ENCODE measurements around the gene FAM47C. TPM values are rescaled to one million over a fixed set of nuclear protein-coding genes. Genes with fewer than 3 reads are reported as not detected.
"Not testable (repeated sequence)": the region's sequence is repeated elsewhere in the genome, so short reads cannot be mapped to it uniquely, and the experiment has no call there.

The FAM47C gene
- total RNA-seq (ENCODE audit: insufficient read depth, low replicate concordance) = not detected

DNA sequence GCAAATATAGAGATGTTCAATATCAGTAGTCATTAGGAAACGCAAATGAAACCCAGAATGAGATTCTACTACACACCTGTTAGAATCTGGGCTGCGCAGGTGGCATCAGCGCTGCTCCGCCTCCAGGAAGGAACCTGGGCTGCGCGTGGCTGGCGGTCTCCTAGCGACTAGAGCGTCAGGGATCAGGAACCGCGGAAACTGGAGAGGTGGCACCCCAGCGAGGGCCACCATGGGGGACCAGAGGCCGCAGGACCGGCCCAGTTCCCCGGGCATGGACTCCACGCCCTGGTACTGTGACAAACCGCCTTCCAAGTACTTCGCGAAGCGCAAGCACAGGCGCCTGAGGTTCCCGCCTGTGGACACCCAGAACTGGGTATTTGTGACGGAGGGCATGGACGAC is at the start of gene FAM47C:
TSS of gene FAM47C (plus strand) at position 185 of the 400 bp plus-strand sequence. CDS start at position 230, 45 bp downstream.
- DNase-seq (ENCODE audit: low spot score) = not testable (repeated sequence)

- no peak for DNase-seq (ENCODE audit: low spot score)
Measured at GRCh38 chrX:36961590-36961989, 46.6 kb upstream of the FAM47C start.

DNA sequence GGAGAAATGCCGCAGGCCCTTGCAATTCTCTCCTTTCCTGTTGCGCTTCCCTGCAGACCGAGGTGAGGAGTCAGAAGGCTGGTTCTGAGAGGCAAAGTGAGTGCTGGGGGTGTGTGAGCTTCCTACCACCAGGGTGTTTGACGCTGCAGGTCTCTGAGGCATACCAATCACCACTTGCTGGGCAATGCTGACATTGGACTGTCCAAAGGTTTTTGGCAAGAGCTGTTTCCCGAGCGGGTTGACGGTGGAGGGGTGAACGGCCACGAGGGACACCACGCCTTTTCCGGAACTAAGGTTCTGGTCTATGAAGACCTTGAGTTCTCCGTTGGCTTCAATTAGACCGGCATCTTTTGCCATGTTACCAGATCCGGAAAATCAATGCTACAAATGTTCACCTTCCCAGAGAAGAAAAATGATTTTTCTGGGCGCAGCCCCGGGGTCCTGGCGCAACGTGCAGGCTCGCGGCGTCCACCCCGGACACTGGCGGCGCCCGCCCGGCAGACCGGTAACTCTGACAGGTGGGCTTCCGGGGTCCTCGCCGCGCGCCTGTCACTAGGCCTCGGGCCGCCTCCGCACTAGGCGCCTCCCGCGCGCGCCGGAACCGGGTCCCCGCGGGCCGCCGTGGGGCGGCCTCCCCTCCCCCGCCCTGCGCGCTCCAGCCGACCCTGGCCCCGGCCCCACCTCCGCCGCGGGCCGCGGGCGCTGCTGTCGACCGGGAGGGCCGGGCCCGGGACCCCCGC is 44.9 kb upstream of the FAM47C start:
- DNase-seq (ENCODE audit: low spot score) = no peak

- DNase-seq (ENCODE audit: low spot score) = no peak
Measured at GRCh38 chrX:36963852-36964251, 44.3 kb upstream of the FAM47C start.

- no peak for DNase-seq (ENCODE audit: low spot score)
Measured at GRCh38 chrX:36973575-36973974, 34.6 kb upstream of the FAM47C start.

DNA sequence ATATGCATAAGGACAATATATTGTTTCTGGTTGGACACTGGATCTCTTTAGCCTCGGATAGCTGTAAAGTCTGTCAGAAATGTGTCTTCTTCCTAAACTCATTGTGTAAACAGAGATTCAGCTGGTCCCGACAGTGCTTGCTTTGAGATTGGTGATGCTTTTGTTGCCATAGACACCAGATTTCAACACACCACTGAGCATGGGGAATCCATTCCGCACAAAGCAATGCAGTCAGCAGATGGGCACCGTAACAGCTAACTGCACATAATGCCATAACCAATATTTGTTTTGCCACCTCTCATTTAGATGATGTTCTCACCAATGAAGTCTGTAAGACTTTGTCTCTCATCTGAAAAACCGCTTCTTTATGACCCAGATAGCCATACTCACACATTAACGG is 33.3 kb upstream of the FAM47C start:
- no peak for DNase-seq (ENCODE audit: low spot score)

DNA sequence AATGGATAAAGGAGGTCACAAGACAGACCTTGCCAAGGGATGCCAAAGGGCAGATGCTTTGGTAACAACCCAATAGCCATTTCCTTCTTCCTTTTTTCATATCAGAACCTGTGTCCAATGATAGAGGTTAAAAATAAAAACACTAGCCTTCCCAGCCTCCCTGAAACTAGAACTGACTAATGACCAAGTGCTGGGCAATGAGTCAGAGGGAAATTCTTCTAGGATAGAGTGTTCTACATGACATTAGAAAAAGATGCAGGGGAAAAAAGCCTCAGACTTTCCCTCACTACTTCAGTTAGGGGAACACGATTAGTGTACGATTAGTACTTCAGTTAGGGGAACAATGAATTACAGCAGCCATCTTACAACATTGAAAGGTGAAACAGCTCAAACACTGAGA is 29.3 kb upstream of the FAM47C start:
- DNase-seq (ENCODE audit: low spot score) = no peak

- no peak for DNase-seq (ENCODE audit: low spot score)
Measured at GRCh38 chrX:36983831-36984230, 24.3 kb upstream of the FAM47C start.

DNA sequence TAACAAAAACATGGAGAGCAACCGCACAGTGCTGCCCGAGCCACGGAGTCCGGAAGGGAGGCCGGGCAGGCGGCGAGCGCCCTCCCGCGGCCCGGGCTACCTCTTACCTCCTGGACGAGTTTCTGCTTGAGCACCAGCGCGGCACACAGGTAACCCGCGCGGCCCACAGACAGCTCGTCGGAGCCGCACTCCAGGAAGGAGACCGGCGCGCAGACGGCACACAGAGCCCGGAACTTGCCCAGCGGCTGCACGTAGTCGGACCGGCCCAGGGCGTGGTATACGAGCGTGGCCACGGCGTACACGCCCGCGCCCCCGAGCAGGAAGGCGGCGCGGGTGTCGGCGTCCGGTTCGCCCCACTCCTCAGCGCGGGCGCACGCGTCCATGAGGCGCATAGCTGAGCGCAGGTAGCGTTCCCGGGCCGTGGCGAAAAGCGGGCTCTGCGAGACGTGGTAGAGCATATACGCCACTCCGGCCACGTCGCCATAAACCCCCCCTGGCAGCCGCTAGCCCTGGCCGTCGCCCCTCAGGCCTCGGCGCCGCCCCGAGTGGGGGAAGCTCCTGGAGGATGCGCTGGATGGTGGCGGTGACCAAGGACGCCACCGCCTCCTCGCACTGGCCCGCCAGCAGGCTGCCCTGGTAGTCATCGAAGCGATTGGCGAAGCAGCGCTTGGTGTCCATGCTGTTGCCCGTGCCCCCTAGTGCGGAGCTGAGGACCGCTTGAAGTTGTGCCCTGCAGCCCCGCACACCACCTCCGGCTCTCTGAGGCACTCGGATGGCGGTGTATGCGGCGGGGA is 22.6 kb upstream of the FAM47C start:
- not testable (repeated sequence) for DNase-seq (ENCODE audit: low spot score)

DNA sequence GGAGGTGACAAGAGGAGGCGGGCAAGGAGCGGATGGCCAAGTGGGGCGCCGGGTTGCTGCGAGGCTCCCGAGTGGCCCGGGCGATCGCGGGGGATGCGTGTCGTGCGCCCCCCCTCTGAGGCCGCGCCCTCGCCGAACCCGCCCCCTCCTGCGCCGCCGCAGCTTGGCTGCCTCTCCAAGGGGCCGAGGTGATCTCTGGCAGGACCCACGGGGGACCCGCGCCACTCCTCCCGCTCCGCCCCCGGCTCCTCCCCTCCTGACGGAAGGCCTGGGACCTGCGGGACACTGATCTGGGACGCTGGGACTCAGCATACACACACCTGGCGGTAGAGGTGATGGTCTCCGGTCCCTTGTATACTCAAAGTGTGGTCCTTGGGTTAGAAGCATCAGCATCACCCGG is 21.9 kb upstream of the FAM47C start:
- DNase-seq (ENCODE audit: low spot score) = no peak

GRCh38 chrX:36987212-36987611 is 21.0 kb upstream of the FAM47C start:
- DNase-seq (ENCODE audit: low spot score) = not testable (repeated sequence)

DNA sequence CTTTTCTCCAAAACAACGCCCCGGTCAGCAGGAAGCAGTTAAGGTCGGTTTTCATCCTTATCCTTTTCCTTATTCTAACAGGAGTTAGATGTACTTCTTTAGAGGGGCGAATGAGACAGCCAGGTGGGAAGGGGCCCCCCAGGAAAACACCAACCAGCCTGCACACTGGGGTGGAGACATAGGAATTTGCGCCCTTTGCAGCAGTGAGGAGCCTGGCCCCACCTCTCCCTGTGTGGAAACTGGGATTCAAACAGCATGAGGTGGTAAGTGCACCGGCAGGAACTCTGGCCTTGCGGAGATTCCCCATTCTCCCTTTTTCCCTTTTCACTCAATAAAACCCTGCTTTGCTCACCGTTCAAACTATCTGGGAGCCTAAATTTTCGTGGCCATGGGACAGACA is 8.0 kb upstream of the FAM47C start:
- DNase-seq (ENCODE audit: low spot score) = no peak

DNA sequence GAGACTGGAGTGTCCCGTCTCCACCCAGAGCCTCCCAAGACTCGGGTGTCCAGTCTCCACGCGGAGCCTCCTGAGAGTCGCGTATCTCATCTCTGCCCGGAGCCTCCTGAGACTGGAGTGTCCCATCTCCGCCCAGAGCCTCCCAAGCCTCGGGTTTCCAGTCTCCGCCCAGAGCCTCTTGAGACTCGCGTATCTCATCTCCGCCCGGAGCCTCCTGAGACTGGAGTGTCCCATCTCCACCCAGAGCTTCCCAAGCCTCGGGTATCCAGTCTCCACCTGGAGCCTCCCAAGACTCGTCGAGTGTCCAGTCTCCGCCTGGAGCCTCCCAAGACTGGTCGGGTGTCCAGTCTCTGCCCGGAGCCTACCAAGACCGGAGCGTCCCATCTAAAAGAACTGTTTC is 2.3 kb downstream of the FAM47C start:
- DNase-seq (ENCODE audit: low spot score) = no peak

- not testable (repeated sequence) for DNase-seq (ENCODE audit: low spot score)
Measured at GRCh38 chrX:37034260-37034659, 26.1 kb downstream of the FAM47C start.

- not testable (repeated sequence) for DNase-seq (ENCODE audit: low spot score)
Measured at GRCh38 chrX:37036674-37037220, 28.6 kb downstream of the FAM47C start.

DNA sequence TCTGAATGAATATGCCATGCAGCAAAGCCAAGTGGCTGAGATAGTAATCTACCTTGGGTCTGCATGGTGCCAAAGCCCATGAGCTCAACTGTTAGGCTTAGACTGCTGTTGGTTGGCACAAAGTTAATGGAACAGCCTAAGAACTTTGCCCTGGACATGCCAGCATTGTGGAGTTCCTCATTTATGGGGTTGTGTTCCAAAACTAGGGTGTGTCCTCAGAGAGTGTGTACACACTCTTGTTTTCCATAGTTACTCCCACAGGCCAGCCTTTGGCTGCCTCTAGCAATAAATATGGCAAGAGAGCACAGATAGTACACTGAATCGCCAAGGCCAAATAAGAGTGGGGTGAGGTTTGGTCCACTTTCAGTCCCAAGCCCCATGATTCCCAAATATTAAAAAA is 30.6 kb downstream of the FAM47C start:
- DNase-seq (ENCODE audit: low spot score) = not testable (repeated sequence)

DNA sequence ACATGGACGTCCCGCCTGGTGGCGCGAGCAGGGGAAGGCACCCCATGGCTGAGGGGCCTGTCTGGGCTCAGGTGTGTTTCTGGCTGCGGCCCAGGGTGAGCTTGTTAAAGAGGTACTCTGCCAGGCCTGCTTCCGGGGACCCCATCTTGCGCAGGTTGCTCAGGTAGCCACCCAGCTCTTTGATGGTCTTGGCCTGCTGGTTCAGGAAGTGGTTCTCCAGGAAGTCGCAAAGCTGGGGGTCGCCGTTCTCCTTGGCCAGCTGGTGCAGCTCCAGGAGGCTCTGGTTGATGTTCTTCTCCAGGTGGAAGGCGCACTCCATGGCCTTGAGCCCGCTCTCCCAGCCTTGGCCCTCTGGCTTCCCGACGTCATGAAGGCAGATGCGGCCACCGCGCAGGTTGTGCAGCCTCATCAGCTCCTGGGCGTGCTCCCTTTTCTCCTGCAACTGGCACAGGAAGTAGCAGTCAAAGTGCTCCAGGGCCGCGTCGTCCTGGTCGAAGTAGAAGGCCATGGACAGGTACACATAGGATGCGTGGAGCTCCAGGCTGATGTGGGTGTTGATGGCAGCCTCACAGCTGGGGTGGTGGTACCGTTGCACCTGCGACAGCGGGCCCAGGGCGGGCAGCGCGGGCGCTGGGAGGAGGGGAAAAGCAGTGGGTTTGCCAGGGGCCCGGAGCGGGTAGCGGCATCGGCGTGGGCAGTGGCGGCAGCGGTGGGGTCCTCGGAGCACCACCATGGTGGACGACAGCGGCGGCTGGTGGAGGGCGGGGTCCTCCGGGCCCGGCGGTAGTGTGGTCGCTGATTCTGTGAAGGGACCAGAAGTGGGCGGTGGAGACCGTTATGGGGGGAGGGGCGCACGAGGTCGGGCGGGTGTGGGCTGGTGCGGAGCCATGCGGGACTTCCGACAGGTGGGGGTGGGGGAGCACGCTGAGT is 35.1 kb downstream of the FAM47C start:
- DNase-seq (ENCODE audit: low spot score) = not testable (repeated sequence)

- no peak for DNase-seq (ENCODE audit: low spot score)
Measured at GRCh38 chrX:37047776-37048175, 39.6 kb downstream of the FAM47C start.

GRCh38 chrX:37057572-37057971 is 49.4 kb downstream of the FAM47C start:
- not testable (repeated sequence) for DNase-seq (ENCODE audit: low spot score)

DNA sequence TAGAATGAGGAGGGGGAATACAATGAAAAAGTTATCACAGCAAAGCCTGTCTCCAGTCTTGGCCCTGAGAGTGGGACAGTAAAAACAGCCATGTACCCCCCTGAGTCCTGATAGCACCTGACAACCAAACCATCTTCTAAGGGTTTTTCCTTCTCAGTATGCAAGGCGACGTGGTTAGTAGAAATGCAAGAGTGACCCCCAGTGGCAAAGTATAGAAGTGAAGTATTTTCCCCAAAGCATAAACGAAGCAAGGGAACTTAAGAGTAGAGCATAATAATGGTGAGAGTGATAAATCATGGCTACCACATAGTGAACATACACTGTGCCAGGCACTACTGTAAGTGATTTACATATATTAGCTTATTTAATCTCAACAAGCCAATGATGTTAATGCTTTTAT is 52.8 kb downstream of the FAM47C start:
- DNase-seq (ENCODE audit: low spot score) = peak; percentile 19

Data from umbilical cord (tissue), 2 donors.